SK-N-SH (cell line): ENCODE data around the gene EGFLAM. TPM values are rescaled to one million over a fixed set of nuclear protein-coding genes. Genes with fewer than 3 reads are reported as not detected.

Source experiments
- CTCF ChIA-PET: fragments of 300-600, 350-600 bp; formaldehyde crosslinking; extraction: SDS; loops from one replicate; lab custom pipeline; 2021; lab: Yijun Ruan, JAX
- POLR2A ChIA-PET: fragments of 350-600 bp; sonication (Branson Sonifier 250); formaldehyde crosslinking; extraction: SDS; loops from one replicate; lab custom pipeline; 2020; ENCODE audit warnings: antibody characterized with exemption, inconsistent platforms; lab: Yijun Ruan, JAX
- DNase-seq: peaks from one replicate; pipeline ENCODE4 v3.0.0; 2012
- H2AFZ ChIP-seq: fragments of 200-600 bp; sonication (generic); 2 replicates; pipeline ENCODE4 v1.8.1; 2016; ENCODE audit warnings: antibody characterized with exemption, mild to moderate bottlenecking, low read depth
- H3F3A ChIP-seq: fragments of 200-600 bp; sonication (generic); replicated peaks from 2 replicates; pipeline ENCODE3; 2016; ENCODE audit warnings: antibody characterized with exemption, mild to moderate bottlenecking; ENCODE audit not compliant: insufficient read depth
- H3K27ac ChIP-seq, 2 experiments: fragments of 200-500 bp in 1 of 2; fragments of 200-600 bp in 1 of 2; sonication (Bioruptor generic) in 1 of 2; sonication (generic), shearing (Covaris generic) in 1 of 2; 2 replicates each; pipeline versions ENCODE4 v1.5.1 to v1.6.1; 2014 to 2016; ENCODE audit warnings: low read depth in 2 of 2, inconsistent platforms in 1 of 2, low read length in 1 of 2, mild to moderate bottlenecking in 1 of 2, mixed read lengths in 1 of 2
- H3K27me3 ChIP-seq: fragments of 200-600 bp; sonication (generic), shearing (Covaris generic); 2 replicates; pipeline ENCODE4 v1.6.1; 2016; ENCODE audit warnings: mixed run types; ENCODE audit not compliant: insufficient read depth
- H3K36me3 ChIP-seq, 2 experiments: fragments of 200-500 bp in 1 of 2; fragments of 200-600 bp in 1 of 2; sonication (Bioruptor generic) in 1 of 2; sonication (generic) in 1 of 2; replicated peaks in 1 of 2; 2 replicates each; pipeline versions ENCODE3 to v1.5.1; 2014 to 2016; ENCODE audit warnings: low read length in 1 of 2, mild to moderate bottlenecking in 1 of 2; ENCODE audit not compliant: insufficient read depth in 2 of 2, control insufficient read depth in 1 of 2
- H3K4me1 ChIP-seq, 2 experiments: fragments of 200-500 bp in 1 of 2; fragments of 200-600 bp in 1 of 2; sonication (Bioruptor generic) in 1 of 2; sonication (generic), shearing (Covaris generic) in 1 of 2; 2 replicates each; pipeline versions ENCODE4 v1.5.1 to v1.6.1; 2014 to 2016; ENCODE audit warnings: low read depth in 1 of 2, low read length in 1 of 2, mixed run types in 1 of 2; ENCODE audit not compliant: insufficient read depth in 2 of 2, control insufficient read depth in 1 of 2
- H3K4me2 ChIP-seq: fragments of 200-600 bp; sonication (generic), shearing (Covaris generic); 2 replicates; pipeline ENCODE4 v1.6.1; 2017; ENCODE audit warnings: mixed run types
- H3K4me3 ChIP-seq, 2 experiments: fragments of 200-500 bp in 1 of 2; fragments of 200-600 bp in 1 of 2; sonication (Bioruptor generic) in 1 of 2; sonication (generic), shearing (Covaris generic) in 1 of 2; 2 replicates each; pipeline versions ENCODE4 v1.5.1 to v1.8.1; 2014 to 2016; ENCODE audit warnings: low read depth in 2 of 2, inconsistent platforms in 1 of 2, low read length in 1 of 2, mild to moderate bottlenecking in 1 of 2, mixed read lengths in 1 of 2, moderate library complexity in 1 of 2
- H3K79me2 ChIP-seq: fragments of 200-600 bp; sonication (generic); 2 replicates; pipeline ENCODE4 v1.8.1; 2017; ENCODE audit warnings: mild to moderate bottlenecking; ENCODE audit not compliant: insufficient read depth
- H3K9ac ChIP-seq: fragments of 200-600 bp; sonication (generic); 2 replicates; pipeline ENCODE4 v1.6.1; 2017; ENCODE audit warnings: mixed run types
- H3K9me2 ChIP-seq: fragments of 200-600 bp; sonication (generic); 2 replicates; pipeline ENCODE4 v1.6.1; 2017; ENCODE audit warnings: mixed run types
- H3K9me3 ChIP-seq: fragments of 200-600 bp; sonication (generic); 2 replicates; pipeline ENCODE4 v1.6.1; 2017; ENCODE audit warnings: mixed run types, mild to moderate bottlenecking, moderate library complexity
- H4K20me1 ChIP-seq: fragments of 200-600 bp; sonication (generic); 2 replicates; pipeline ENCODE4 v1.6.1; 2017; ENCODE audit warnings: mild to moderate bottlenecking, mixed run types; ENCODE audit not compliant: insufficient read depth
- CHD2 ChIP-seq: fragments of 150-350 bp; IDR thresholded peaks from 2 replicates; pipeline ENCODE4 v1.6.1; 2018; ENCODE audit warnings: low read length; ENCODE audit not compliant: partially characterized antibody
- FOXM1 ChIP-seq: IDR thresholded peaks from 2 replicates; pipeline ENCODE4 v1.4.0; 2012; ENCODE audit warnings: low read depth, mild to moderate bottlenecking
- GABPA ChIP-seq: IDR thresholded peaks from 2 replicates; pipeline ENCODE4 v1.4.0; 2012; ENCODE audit warnings: low read depth, mild to moderate bottlenecking
- JUND ChIP-seq: IDR thresholded peaks from 2 replicates; pipeline ENCODE4 v1.4.0; 2012
- MXI1 ChIP-seq: IDR thresholded peaks from 2 replicates; pipeline ENCODE4 v1.6.1; 2012; ENCODE audit warnings: mild to moderate bottlenecking, low read depth, low read length, improper control_type of control experiment
- NFIC ChIP-seq: IDR thresholded peaks from 2 replicates; pipeline ENCODE4 v1.4.0; 2012; ENCODE audit warnings: borderline replicate concordance
- NRF1 ChIP-seq: IDR thresholded peaks from 2 replicates; pipeline ENCODE4 v1.6.1; 2012; ENCODE audit warnings: low read depth, mild to moderate bottlenecking, low read length
- PBX3 ChIP-seq: IDR thresholded peaks from 2 replicates; pipeline ENCODE4; 2012
- POLR2AphosphoS5 ChIP-seq: IDR thresholded peaks from 2 replicates; pipeline ENCODE4 v1.6.1; 2012; ENCODE audit warnings: low read depth, low read length
- RAD21 ChIP-seq: IDR thresholded peaks from 2 replicates; pipeline ENCODE4 v1.6.1; 2012; ENCODE audit warnings: mild to moderate bottlenecking, low read length
- RCOR1 ChIP-seq: fragments of 150-350 bp; IDR thresholded peaks from 2 replicates; pipeline ENCODE4 v1.6.1; 2017; ENCODE audit warnings: antibody characterized with exemption, low read length
- RXRA ChIP-seq: IDR thresholded peaks from 2 replicates; pipeline ENCODE4 v1.4.0; 2012; ENCODE audit warnings: low read depth, mild to moderate bottlenecking, borderline replicate concordance
- SIN3A ChIP-seq: IDR thresholded peaks from 2 replicates; pipeline ENCODE4 v1.6.1; 2012; ENCODE audit warnings: low read depth, mild to moderate bottlenecking, low read length, moderate library complexity, borderline replicate concordance
- SMC3 ChIP-seq: IDR thresholded peaks from 2 replicates; pipeline ENCODE4 v1.6.1; 2012; ENCODE audit warnings: low read depth, low read length, improper control_type of control experiment
- TAF1 ChIP-seq: IDR thresholded peaks from 2 replicates; pipeline ENCODE4 v1.6.1; 2012; ENCODE audit warnings: low read depth, mild to moderate bottlenecking, low read length, moderate library complexity, borderline replicate concordance
- TCF12 ChIP-seq: IDR thresholded peaks from 2 replicates; pipeline ENCODE4 v1.4.0; 2012
- USF1 ChIP-seq: IDR thresholded peaks from 2 replicates; pipeline ENCODE4 v1.4.0; 2012; ENCODE audit warnings: low read depth, borderline replicate concordance
- YY1 ChIP-seq: IDR thresholded peaks from 2 replicates; pipeline ENCODE4 v1.4.0; 2012; ENCODE audit warnings: low read depth, mild to moderate bottlenecking
- WGBS: methylation state at CpG from one replicate; pipeline ENCODE4 v1.1.6; 2017; ENCODE audit warnings: low lambda C conversion rate; 5-methylcytosine and 5-hydroxymethylcytosine counted together
- polyA plus RNA-seq, 3 experiments: library from polyadenylated mRNA; depleted of rRNA; stranded (reverse); fragments of >200 nt; gene quantifications; 2 replicates each; pipeline ENCODE4 v1.2.3, GENCODE V29; 2012
- TF ChIP-seq, protein P1 (sequence below): IDR thresholded peaks from 2 replicates; pipeline ENCODE4 v1.4.0; 2012; ENCODE audit warnings: low read depth, borderline replicate concordance
- TF ChIP-seq, protein P2 (sequence below): IDR thresholded peaks from 2 replicates; pipeline ENCODE4 v1.4.0; 2012; ENCODE audit warnings: low read depth
- TF ChIP-seq, protein P3 (sequence below): fragments of 150-350 bp; IDR thresholded peaks from 2 replicates; pipeline ENCODE4 v1.6.1; 2016; ENCODE audit warnings: mild to moderate bottlenecking, low read depth, low read length

The EGFLAM gene
- polyA plus RNA-seq, 1 of the 3 experiments (the other 2 are of a cell fraction): 0.05 TPM

- TF ChIP-seq, protein P1, sequence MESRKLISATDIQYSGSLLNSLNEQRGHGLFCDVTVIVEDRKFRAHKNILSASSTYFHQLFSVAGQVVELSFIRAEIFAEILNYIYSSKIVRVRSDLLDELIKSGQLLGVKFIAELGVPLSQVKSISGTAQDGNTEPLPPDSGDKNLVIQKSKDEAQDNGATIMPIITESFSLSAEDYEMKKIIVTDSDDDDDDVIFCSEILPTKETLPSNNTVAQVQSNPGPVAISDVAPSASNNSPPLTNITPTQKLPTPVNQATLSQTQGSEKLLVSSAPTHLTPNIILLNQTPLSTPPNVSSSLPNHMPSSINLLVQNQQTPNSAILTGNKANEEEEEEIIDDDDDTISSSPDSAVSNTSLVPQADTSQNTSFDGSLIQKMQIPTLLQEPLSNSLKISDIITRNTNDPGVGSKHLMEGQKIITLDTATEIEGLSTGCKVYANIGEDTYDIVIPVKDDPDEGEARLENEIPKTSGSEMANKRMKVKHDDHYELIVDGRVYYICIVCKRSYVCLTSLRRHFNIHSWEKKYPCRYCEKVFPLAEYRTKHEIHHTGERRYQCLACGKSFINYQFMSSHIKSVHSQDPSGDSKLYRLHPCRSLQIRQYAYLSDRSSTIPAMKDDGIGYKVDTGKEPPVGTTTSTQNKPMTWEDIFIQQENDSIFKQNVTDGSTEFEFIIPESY: no peak
- TF ChIP-seq, protein P2, sequence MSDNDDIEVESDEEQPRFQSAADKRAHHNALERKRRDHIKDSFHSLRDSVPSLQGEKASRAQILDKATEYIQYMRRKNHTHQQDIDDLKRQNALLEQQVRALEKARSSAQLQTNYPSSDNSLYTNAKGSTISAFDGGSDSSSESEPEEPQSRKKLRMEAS: no peak
These were observed 109.6 kb downstream of the EGFLAM start (continued) for GRCh38 chr5:38367966-38368365.

DNA sequence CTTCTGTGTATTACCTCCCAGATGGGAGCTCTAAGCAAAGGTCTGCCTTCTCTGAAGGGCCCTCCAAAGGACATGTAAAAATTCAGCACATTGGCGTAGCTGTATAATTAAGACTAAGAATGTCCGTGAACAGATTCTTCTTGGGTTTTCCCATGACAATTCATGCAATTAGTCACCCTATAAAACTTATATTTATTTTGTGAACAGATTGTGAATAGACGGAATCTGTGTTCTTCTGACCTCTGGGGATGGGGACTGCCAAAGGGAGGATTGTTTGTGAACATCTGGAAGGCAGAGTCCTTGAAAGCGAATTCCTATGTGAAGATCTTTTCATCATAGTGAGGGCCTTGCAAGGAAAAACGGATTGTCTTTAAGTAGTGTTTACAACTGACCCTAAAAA lies 111.3 kb downstream of the EGFLAM start:
- H3K4me2 ChIP-seq: no peak overlapping the region
- no peak for TF ChIP-seq RCOR1
- TF ChIP-seq USF1: no peak
- TF ChIP-seq SMC3: no peak
- TF ChIP-seq TCF12: no peak
- no peak for TF ChIP-seq GABPA
- TF ChIP-seq FOXM1: no peak
- no peak for TF ChIP-seq POLR2AphosphoS5
- TF ChIP-seq NFIC: no peak
- TF ChIP-seq RXRA: no peak
- no peaks in the 10 kb centered on the region; the same call in 1 of the 2 replicates for H3K27me3 ChIP-seq
- no peaks in the 10 kb centered on the region for H3K9me3 ChIP-seq
- H3K9me2 ChIP-seq: no peaks in the 10 kb centered on the region
- peaks cover 0 to 2% of the 10 kb centered on the region in 2 experiments; a peak in 1 of 4 replicates for H3K4me1 ChIP-seq
- no peaks in the 10 kb centered on the region for H3K79me2 ChIP-seq
- no peak overlapping the region for H3K4me3 ChIP-seq
- H3K9ac ChIP-seq: no peak overlapping the region
- H4K20me1 ChIP-seq: no peaks in the 10 kb centered on the region
- ChIA-PET CTCF (interaction anchor here (0.8 to 1.4 kb wide), 2 partner anchors 13 to 72 kb away, joined by 3 to 6 read pairs; no protein-coding TSS in a partner anchor), POLR2A (no interaction called here)
- 44% methylated on average over 5 of the region's 5 CpGs for WGBS
- H2AFZ ChIP-seq: no peak overlapping the region
- no peaks in the 10 kb centered on the region for H3K36me3 ChIP-seq
- no peak for DNase-seq
- no peaks in the 10 kb centered on the region for H3F3A ChIP-seq
- H3K27ac ChIP-seq: no peak overlapping the region

DNA sequence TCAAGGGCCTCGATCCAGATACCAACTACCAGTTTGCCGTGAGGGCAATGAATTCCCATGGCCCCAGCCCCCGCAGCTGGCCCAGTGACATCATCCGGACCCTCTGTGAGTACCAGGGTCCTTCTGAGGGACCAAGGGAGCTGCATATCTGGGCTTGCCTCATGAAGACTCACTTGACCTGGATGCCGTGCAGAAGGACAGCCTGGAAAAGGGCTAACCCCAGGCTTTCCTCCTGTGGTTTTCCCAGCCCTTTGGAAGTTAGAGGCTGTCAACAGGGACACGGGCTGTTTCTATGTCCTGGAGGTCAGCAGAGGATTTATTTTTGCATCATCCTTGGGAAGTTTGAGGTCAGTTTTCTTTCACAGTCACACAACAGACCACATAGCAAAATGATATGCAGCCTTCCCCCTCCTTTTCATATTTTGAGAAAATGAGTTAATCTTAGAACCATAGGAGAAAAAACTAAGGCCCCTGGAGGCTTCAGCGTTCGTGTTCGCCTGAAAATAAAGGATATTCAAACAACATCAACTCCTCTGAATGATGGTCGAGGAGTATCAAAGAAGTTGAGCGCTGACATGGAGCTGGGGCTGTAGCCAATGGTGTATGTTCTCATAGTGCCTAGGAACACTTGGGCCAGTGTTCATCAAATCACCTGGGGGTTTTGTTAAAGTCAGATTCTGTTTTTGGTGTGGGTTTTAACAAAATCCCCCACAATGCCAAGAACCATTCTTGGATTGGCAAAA lies 112.2 kb downstream of the EGFLAM start:
- no peaks in the 10 kb centered on the region for H3F3A ChIP-seq
- H3K79me2 ChIP-seq: no peaks in the 10 kb centered on the region
- no peak overlapping the region for H3K27ac ChIP-seq
- H3K36me3 ChIP-seq: no peaks in the 10 kb centered on the region
- no peak overlapping the region for H3K9ac ChIP-seq
- ChIA-PET POLR2A (no interaction called here), CTCF (interaction anchor here (0.8 to 2.0 kb wide), 2 partner anchors 13 to 71 kb away, joined by 3 to 14 read pairs; no protein-coding TSS in a partner anchor)
- H3K4me1 ChIP-seq: peaks cover 0 to 5% of the 10 kb centered on the region in 2 experiments; a peak in 1 of 4 replicates
- no peaks in the 10 kb centered on the region for H3K9me2 ChIP-seq
- WGBS: 55% methylated on average over 10 of the region's 11 CpGs
- H4K20me1 ChIP-seq: no peaks in the 10 kb centered on the region
- peaks cover 8% of the 10 kb centered on the region; the same call in 1 of the 2 replicates for H3K27me3 ChIP-seq
- no peaks in the 10 kb centered on the region for H3K9me3 ChIP-seq
- DNase-seq: no peak
- no peak overlapping the region for H3K4me3 ChIP-seq
- no peak overlapping the region for H2AFZ ChIP-seq
- H3K4me2 ChIP-seq: no peak overlapping the region
- TF ChIP-seq NRF1: no peak
- TF ChIP-seq, protein P2: no peak
- no peak for TF ChIP-seq GABPA
- TF ChIP-seq YY1: no peak
- no peak for TF ChIP-seq CHD2
- TF ChIP-seq JUND: no peak
- TF ChIP-seq TCF12: no peak
- TF ChIP-seq, protein P3, sequence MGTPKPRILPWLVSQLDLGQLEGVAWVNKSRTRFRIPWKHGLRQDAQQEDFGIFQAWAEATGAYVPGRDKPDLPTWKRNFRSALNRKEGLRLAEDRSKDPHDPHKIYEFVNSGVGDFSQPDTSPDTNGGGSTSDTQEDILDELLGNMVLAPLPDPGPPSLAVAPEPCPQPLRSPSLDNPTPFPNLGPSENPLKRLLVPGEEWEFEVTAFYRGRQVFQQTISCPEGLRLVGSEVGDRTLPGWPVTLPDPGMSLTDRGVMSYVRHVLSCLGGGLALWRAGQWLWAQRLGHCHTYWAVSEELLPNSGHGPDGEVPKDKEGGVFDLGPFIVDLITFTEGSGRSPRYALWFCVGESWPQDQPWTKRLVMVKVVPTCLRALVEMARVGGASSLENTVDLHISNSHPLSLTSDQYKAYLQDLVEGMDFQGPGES: no peak
- TF ChIP-seq PBX3: no peak
- TF ChIP-seq TAF1: no peak
- TF ChIP-seq RCOR1: no peak
- no peak for TF ChIP-seq RAD21
- TF ChIP-seq SIN3A: no peak
- TF ChIP-seq MXI1: no peak
